ENCODE measurements around the gene CTNNA1.
"Not testable (repeated sequence)": the region's sequence is repeated elsewhere in the genome, so short reads cannot be mapped to it uniquely, and the experiment has no call there.

The CTNNA1 gene

GRCh38 chr5:138711087-138711486 lies 42.1 kb upstream of the CTNNA1 start:
- Histone ChIP-seq H3K27me3 (ENCODE audit: insufficient read depth, insufficient read length) (no peaks in the 10 kb centered on the region), H3K9ac (ENCODE audit: insufficient read length, low read depth) (no peak overlapping the region), H3K9me3 (ENCODE audit: insufficient read depth, low read length) (no peaks in the 10 kb centered on the region), H3K4me1 (ENCODE audit: insufficient read depth, insufficient read length) (peaks cover 5% of the 10 kb centered on the region), H3K4me3 (ENCODE audit: insufficient read length, low read depth) (no peak overlapping the region), H3K36me3 (ENCODE audit: insufficient read depth, insufficient read length, low read length) (no peaks in the 10 kb centered on the region)
- no peak for DNase-seq (ENCODE audit: low read depth, low spot score)
- no peak for TF ChIP-seq YY1 (IDR thresholded peaks at IDR 0.05; ENCODE audit: insufficient read depth, insufficient read length)
- TF ChIP-seq ZNF274 (IDR thresholded peaks at IDR 0.05; ENCODE audit: low read depth, low read length), result no peak
- no peak for TF ChIP-seq SUZ12 (IDR thresholded peaks at IDR 0.05; ENCODE audit: extremely low read depth, insufficient read depth, insufficient read length)

GRCh38 chr5:138711811-138712210 lies 41.4 kb upstream of the CTNNA1 start:
- Histone ChIP-seq H3K27me3 (ENCODE audit: insufficient read depth, insufficient read length) (no peaks in the 10 kb centered on the region), H3K9me3 (ENCODE audit: insufficient read depth, low read length) (no peaks in the 10 kb centered on the region), H3K36me3 (ENCODE audit: insufficient read depth, insufficient read length, low read length) (no peaks in the 10 kb centered on the region), H3K9ac (ENCODE audit: insufficient read length, low read depth) (no peak overlapping the region), H3K4me3 (ENCODE audit: insufficient read length, low read depth) (no peak overlapping the region), H3K4me1 (ENCODE audit: insufficient read depth, insufficient read length) (peaks cover 10% of the 10 kb centered on the region)
- TF ChIP-seq SUZ12 (IDR thresholded peaks at IDR 0.05; ENCODE audit: extremely low read depth, insufficient read depth, insufficient read length) (no peak), YY1 (IDR thresholded peaks at IDR 0.05; ENCODE audit: insufficient read depth, insufficient read length) (no peak), ZNF274 (IDR thresholded peaks at IDR 0.05; ENCODE audit: low read depth, low read length) (no peak)
- no peak for DNase-seq (ENCODE audit: low read depth, low spot score)

DNA sequence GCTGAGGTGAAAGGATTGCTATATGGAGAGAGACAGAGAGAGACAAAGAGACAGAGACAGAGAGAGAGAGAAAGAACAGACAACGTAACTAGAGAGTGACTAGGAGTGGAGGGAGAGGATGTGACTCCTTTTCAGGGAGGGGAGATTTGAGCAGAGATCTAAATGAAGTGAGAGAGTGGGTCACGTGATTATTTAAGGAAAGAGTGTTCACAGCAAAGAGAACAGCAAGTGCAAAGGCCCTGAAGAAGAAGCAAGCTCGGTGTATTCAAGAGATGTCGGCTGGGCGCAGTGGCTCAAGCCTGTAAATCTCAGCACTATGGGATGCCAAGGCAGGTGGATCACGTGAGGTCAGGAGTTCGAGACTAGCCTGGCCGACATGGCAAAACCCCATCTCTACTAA lies 40.9 kb upstream of the CTNNA1 start:
- H3K9ac ChIP-seq (ENCODE audit: insufficient read length, low read depth), result no peak overlapping the region

GRCh38 chr5:138712791-138713190 lies 40.4 kb upstream of the CTNNA1 start:
- DNase-seq (ENCODE audit: low read depth, low spot score), result no peak
- Histone ChIP-seq H3K27me3 (ENCODE audit: insufficient read depth, insufficient read length) (no peaks in the 10 kb centered on the region), H3K36me3 (ENCODE audit: insufficient read depth, insufficient read length, low read length) (no peaks in the 10 kb centered on the region), H3K9me3 (ENCODE audit: insufficient read depth, low read length) (no peaks in the 10 kb centered on the region), H3K9ac (ENCODE audit: insufficient read length, low read depth) (no peak overlapping the region), H3K4me1 (ENCODE audit: insufficient read depth, insufficient read length) (peaks cover 6% of the 10 kb centered on the region), H3K4me3 (ENCODE audit: insufficient read length, low read depth) (no peak overlapping the region)
- no peak for TF ChIP-seq SUZ12 (IDR thresholded peaks at IDR 0.05; ENCODE audit: extremely low read depth, insufficient read depth, insufficient read length)
- no peak for TF ChIP-seq ZNF274 (IDR thresholded peaks at IDR 0.05; ENCODE audit: low read depth, low read length)
- no peak for TF ChIP-seq YY1 (IDR thresholded peaks at IDR 0.05; ENCODE audit: insufficient read depth, insufficient read length)

More for the DNA sequence above, 40.9 kb upstream of the CTNNA1 start:
- no peak for DNase-seq (ENCODE audit: low read depth, low spot score)
- Histone ChIP-seq H3K4me1 (ENCODE audit: insufficient read depth, insufficient read length) (peaks cover 7% of the 10 kb centered on the region), H3K27me3 (ENCODE audit: insufficient read depth, insufficient read length) (no peaks in the 10 kb centered on the region), H3K4me3 (ENCODE audit: insufficient read length, low read depth) (no peak overlapping the region), H3K9me3 (ENCODE audit: insufficient read depth, low read length) (no peaks in the 10 kb centered on the region), H3K36me3 (ENCODE audit: insufficient read depth, insufficient read length, low read length) (no peaks in the 10 kb centered on the region)
- TF ChIP-seq YY1 (IDR thresholded peaks at IDR 0.05; ENCODE audit: insufficient read depth, insufficient read length) (no peak), SUZ12 (IDR thresholded peaks at IDR 0.05; ENCODE audit: extremely low read depth, insufficient read depth, insufficient read length) (no peak), ZNF274 (IDR thresholded peaks at IDR 0.05; ENCODE audit: low read depth, low read length) (no peak)

GRCh38 chr5:138713247-138713646 lies 40.0 kb upstream of the CTNNA1 start:
- H3K4me3 ChIP-seq (ENCODE audit: insufficient read length, low read depth), result no peak overlapping the region
- TF ChIP-seq SUZ12 (IDR thresholded peaks at IDR 0.05; ENCODE audit: extremely low read depth, insufficient read depth, insufficient read length) (no peak), YY1 (IDR thresholded peaks at IDR 0.05; ENCODE audit: insufficient read depth, insufficient read length) (no peak), ZNF274 (IDR thresholded peaks at IDR 0.05; ENCODE audit: low read depth, low read length) (no peak)
- no peaks in the 10 kb centered on the region for H3K27me3 ChIP-seq (ENCODE audit: insufficient read depth, insufficient read length)
- H3K9ac ChIP-seq (ENCODE audit: insufficient read length, low read depth), result no peak overlapping the region
- H3K4me1 ChIP-seq (ENCODE audit: insufficient read depth, insufficient read length), result peaks cover 6% of the 10 kb centered on the region
- no peak for DNase-seq (ENCODE audit: low read depth, low spot score)
- no peaks in the 10 kb centered on the region for H3K9me3 ChIP-seq (ENCODE audit: insufficient read depth, low read length)
- H3K36me3 ChIP-seq (ENCODE audit: insufficient read depth, insufficient read length, low read length), result no peaks in the 10 kb centered on the region

- Histone ChIP-seq H3K4me1 (ENCODE audit: insufficient read depth, insufficient read length) (peaks cover 6% of the 10 kb centered on the region), H3K9me3 (ENCODE audit: insufficient read depth, low read length) (no peaks in the 10 kb centered on the region), H3K9ac (ENCODE audit: insufficient read length, low read depth) (no peak overlapping the region), H3K27me3 (ENCODE audit: insufficient read depth, insufficient read length) (no peaks in the 10 kb centered on the region), H3K4me3 (ENCODE audit: insufficient read length, low read depth) (no peak overlapping the region), H3K36me3 (ENCODE audit: insufficient read depth, insufficient read length, low read length) (no peaks in the 10 kb centered on the region)
- DNase-seq (ENCODE audit: low read depth, low spot score), result no peak
- no peak for TF ChIP-seq SUZ12 (IDR thresholded peaks at IDR 0.05; ENCODE audit: extremely low read depth, insufficient read depth, insufficient read length)
- TF ChIP-seq YY1 (IDR thresholded peaks at IDR 0.05; ENCODE audit: insufficient read depth, insufficient read length), result no peak
- TF ChIP-seq ZNF274 (IDR thresholded peaks at IDR 0.05; ENCODE audit: low read depth, low read length), result no peak
Observed at GRCh38 chr5:138714694-138715093, 38.5 kb upstream of the CTNNA1 start.

DNA sequence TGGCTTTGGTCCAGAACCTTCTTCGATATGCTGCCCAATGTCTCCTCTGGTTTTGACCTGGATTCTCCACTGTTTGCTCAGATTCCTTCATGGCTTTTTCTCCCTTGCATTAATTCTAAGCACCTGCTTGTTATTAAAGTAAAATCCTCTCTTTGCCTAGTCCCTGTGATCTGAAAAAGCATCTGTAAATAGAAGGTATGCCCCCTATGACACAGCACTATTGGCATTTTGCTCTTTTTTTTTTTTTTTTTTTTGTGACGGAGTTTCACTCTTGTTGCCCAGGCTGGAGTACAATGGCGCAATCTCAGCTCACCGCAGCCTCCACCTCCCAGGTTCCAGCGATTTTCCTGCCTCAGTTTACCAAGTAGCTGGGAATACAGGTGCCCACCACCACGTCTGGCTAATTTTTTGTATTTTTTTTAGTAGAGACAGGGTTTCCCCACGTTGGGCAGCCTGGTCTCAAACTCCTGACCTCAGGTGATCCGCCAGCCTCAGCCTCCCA lies 37.2 kb upstream of the CTNNA1 start:
- not testable (repeated sequence) for DNase-seq (ENCODE audit: low read depth, low spot score); H3K9me3 ChIP-seq (ENCODE audit: insufficient read depth, low read length); H3K36me3 ChIP-seq (ENCODE audit: insufficient read depth, insufficient read length, low read length); H3K9ac ChIP-seq (ENCODE audit: insufficient read length, low read depth); H3K27me3 ChIP-seq (ENCODE audit: insufficient read depth, insufficient read length); H3K4me3 ChIP-seq (ENCODE audit: insufficient read length, low read depth); H3K4me1 ChIP-seq (ENCODE audit: insufficient read depth, insufficient read length)

- Histone ChIP-seq H3K4me3 (ENCODE audit: insufficient read length, low read depth) (no peak overlapping the region), H3K9me3 (ENCODE audit: insufficient read depth, low read length) (no peaks in the 10 kb centered on the region), H3K9ac (ENCODE audit: insufficient read length, low read depth) (no peak overlapping the region), H3K36me3 (ENCODE audit: insufficient read depth, insufficient read length, low read length) (no peaks in the 10 kb centered on the region), H3K27me3 (ENCODE audit: insufficient read depth, insufficient read length) (no peaks in the 10 kb centered on the region), H3K4me1 (ENCODE audit: insufficient read depth, insufficient read length) (peaks cover 5% of the 10 kb centered on the region)
- no peak for TF ChIP-seq ZNF274 (IDR thresholded peaks at IDR 0.05; ENCODE audit: low read depth, low read length)
- TF ChIP-seq YY1 (IDR thresholded peaks at IDR 0.05; ENCODE audit: insufficient read depth, insufficient read length), result no peak
- TF ChIP-seq SUZ12 (IDR thresholded peaks at IDR 0.05; ENCODE audit: extremely low read depth, insufficient read depth, insufficient read length), result no peak
- no peak for DNase-seq (ENCODE audit: low read depth, low spot score)
Observed at GRCh38 chr5:138716456-138716924, 36.7 kb upstream of the CTNNA1 start.
